ENCODE results near the gene MVB12A.

MVB12A gene

GRCh38 chr19:17419621-17420474 lies at the start of gene MVB12A:
Gene MVB12A, plus strand, starts transcription at chr19:17420047. Its CDS starts 89 bp downstream, at chr19:17420136.
- DNase-seq = peak; percentile 84 to 95

GRCh38 chr19:17376935-17377600 lies 42.8 kb upstream of the MVB12A start, which contains the start of gene PLVAP:
Gene PLVAP, minus strand, starts transcription at chr19:17377342. Its CDS starts 54 bp downstream, at chr19:17377288.
- DNase-seq = no peak

GRCh38 chr19:17378271-17378670 lies 41.6 kb upstream of the MVB12A start:
- no peak for DNase-seq

GRCh38 chr19:17379221-17379631 lies 40.6 kb upstream of the MVB12A start:
- DNase-seq = no peak

GRCh38 chr19:17380426-17381138 lies 39.3 kb upstream of the MVB12A start:
- no peak for DNase-seq

GRCh38 chr19:17385878-17386611 lies 33.8 kb upstream of the MVB12A start:
- DNase-seq = no peak

- no peak for DNase-seq
These were observed 30.6 kb upstream of the MVB12A start for GRCh38 chr19:17389288-17389687.

- no peak for DNase-seq
These were observed 29.7 kb upstream of the MVB12A start for GRCh38 chr19:17389957-17390664.

GRCh38 chr19:17390665-17391370 lies 29.0 kb upstream of the MVB12A start:
- DNase-seq = no peak

GRCh38 chr19:17391371-17392151 lies 28.3 kb upstream of the MVB12A start:
- DNase-seq = no peak

- no peak for DNase-seq
These were observed 26.8 kb upstream of the MVB12A start for GRCh38 chr19:17393002-17393401.

- DNase-seq = no peak
These were observed 25.9 kb upstream of the MVB12A start, which contains the start of gene CCDC194 for GRCh38 chr19:17393914-17394313. Gene CCDC194, minus strand, starts transcription at chr19:17394196. Its CDS starts 38 bp downstream, at chr19:17394158.

- no peak for DNase-seq
These were observed 24.9 kb upstream of the MVB12A start for GRCh38 chr19:17394891-17395415.

GRCh38 chr19:17398902-17399527 lies 20.8 kb upstream of the MVB12A start:
- DNase-seq = no peak

- no peak for DNase-seq
These were observed 18.2 kb upstream of the MVB12A start for GRCh38 chr19:17401628-17402027.

GRCh38 chr19:17402982-17403855 lies 16.6 kb upstream of the MVB12A start:
- DNase-seq = no peak

GRCh38 chr19:17404015-17404414 lies 15.8 kb upstream of the MVB12A start:
- no peak for DNase-seq

- DNase-seq = no peak
These were observed 15.1 kb upstream of the MVB12A start for GRCh38 chr19:17404621-17405249.
